SK-N-SH (cell line): ENCODE measurements around the gene ABCA4. TPM values are rescaled to one million over a fixed set of nuclear protein-coding genes. Genes with fewer than 3 reads are reported as not detected.

Experiments used
- CTCF ChIA-PET: fragments of 300-600, 350-600 bp; formaldehyde crosslinking; extraction: SDS; loops from one replicate; lab custom pipeline; 2021; lab: Yijun Ruan, JAX
- POLR2A ChIA-PET: fragments of 350-600 bp; sonication (Branson Sonifier 250); formaldehyde crosslinking; extraction: SDS; loops from one replicate; lab custom pipeline; 2020; ENCODE audit warnings: antibody characterized with exemption, inconsistent platforms; lab: Yijun Ruan, JAX
- DNase-seq: peaks from one replicate; pipeline ENCODE4 v3.0.0; 2012
- H2AFZ ChIP-seq: fragments of 200-600 bp; sonication (generic); 2 replicates; pipeline ENCODE4 v1.8.1; 2016; ENCODE audit warnings: antibody characterized with exemption, mild to moderate bottlenecking, low read depth
- H3F3A ChIP-seq: fragments of 200-600 bp; sonication (generic); replicated peaks from 2 replicates; pipeline ENCODE3; 2016; ENCODE audit warnings: antibody characterized with exemption, mild to moderate bottlenecking; ENCODE audit not compliant: insufficient read depth
- H3K27ac ChIP-seq, 2 experiments: fragments of 200-500 bp in 1 of 2; fragments of 200-600 bp in 1 of 2; sonication (Bioruptor generic) in 1 of 2; sonication (generic), shearing (Covaris generic) in 1 of 2; 2 replicates each; pipeline versions ENCODE4 v1.5.1 to v1.6.1; 2014 to 2016; ENCODE audit warnings: low read depth in 2 of 2, inconsistent platforms in 1 of 2, low read length in 1 of 2, mild to moderate bottlenecking in 1 of 2, mixed read lengths in 1 of 2
- H3K27me3 ChIP-seq: fragments of 200-600 bp; sonication (generic), shearing (Covaris generic); 2 replicates; pipeline ENCODE4 v1.6.1; 2016; ENCODE audit warnings: mixed run types; ENCODE audit not compliant: insufficient read depth
- H3K36me3 ChIP-seq, 2 experiments: fragments of 200-500 bp in 1 of 2; fragments of 200-600 bp in 1 of 2; sonication (Bioruptor generic) in 1 of 2; sonication (generic) in 1 of 2; replicated peaks in 1 of 2; 2 replicates each; pipeline versions ENCODE3 to v1.5.1; 2014 to 2016; ENCODE audit warnings: low read length in 1 of 2, mild to moderate bottlenecking in 1 of 2; ENCODE audit not compliant: insufficient read depth in 2 of 2, control insufficient read depth in 1 of 2
- H3K4me1 ChIP-seq, 2 experiments: fragments of 200-500 bp in 1 of 2; fragments of 200-600 bp in 1 of 2; sonication (Bioruptor generic) in 1 of 2; sonication (generic), shearing (Covaris generic) in 1 of 2; 2 replicates each; pipeline versions ENCODE4 v1.5.1 to v1.6.1; 2014 to 2016; ENCODE audit warnings: low read depth in 1 of 2, low read length in 1 of 2, mixed run types in 1 of 2; ENCODE audit not compliant: insufficient read depth in 2 of 2, control insufficient read depth in 1 of 2
- H3K4me2 ChIP-seq: fragments of 200-600 bp; sonication (generic), shearing (Covaris generic); 2 replicates; pipeline ENCODE4 v1.6.1; 2017; ENCODE audit warnings: mixed run types
- H3K4me3 ChIP-seq, 2 experiments: fragments of 200-500 bp in 1 of 2; fragments of 200-600 bp in 1 of 2; sonication (Bioruptor generic) in 1 of 2; sonication (generic), shearing (Covaris generic) in 1 of 2; 2 replicates each; pipeline versions ENCODE4 v1.5.1 to v1.8.1; 2014 to 2016; ENCODE audit warnings: low read depth in 2 of 2, inconsistent platforms in 1 of 2, low read length in 1 of 2, mild to moderate bottlenecking in 1 of 2, mixed read lengths in 1 of 2, moderate library complexity in 1 of 2
- H3K79me2 ChIP-seq: fragments of 200-600 bp; sonication (generic); 2 replicates; pipeline ENCODE4 v1.8.1; 2017; ENCODE audit warnings: mild to moderate bottlenecking; ENCODE audit not compliant: insufficient read depth
- H3K9ac ChIP-seq: fragments of 200-600 bp; sonication (generic); 2 replicates; pipeline ENCODE4 v1.6.1; 2017; ENCODE audit warnings: mixed run types
- H3K9me2 ChIP-seq: fragments of 200-600 bp; sonication (generic); 2 replicates; pipeline ENCODE4 v1.6.1; 2017; ENCODE audit warnings: mixed run types
- H3K9me3 ChIP-seq: fragments of 200-600 bp; sonication (generic); 2 replicates; pipeline ENCODE4 v1.6.1; 2017; ENCODE audit warnings: mixed run types, mild to moderate bottlenecking, moderate library complexity
- H4K20me1 ChIP-seq: fragments of 200-600 bp; sonication (generic); 2 replicates; pipeline ENCODE4 v1.6.1; 2017; ENCODE audit warnings: mild to moderate bottlenecking, mixed run types; ENCODE audit not compliant: insufficient read depth
- ELF1 ChIP-seq: IDR thresholded peaks from 2 replicates; pipeline ENCODE4 v1.4.0; 2012
- EP300 ChIP-seq, 2 experiments: IDR thresholded peaks; 2 replicates each; pipeline versions ENCODE4 v1.4.0 to v1.6.1; 2012; ENCODE audit warnings: borderline replicate concordance in 1 of 2, low read depth in 1 of 2, low read length in 1 of 2
- FOXJ3 ChIP-seq: sonication (generic); formaldehyde crosslinking; IDR thresholded peaks from 2 replicates; pipeline ENCODE4 v1.5.1; 2020; ENCODE audit warnings: mild to moderate bottlenecking, missing genetic modification reagents
- FOXM1 ChIP-seq: IDR thresholded peaks from 2 replicates; pipeline ENCODE4 v1.4.0; 2012; ENCODE audit warnings: low read depth, mild to moderate bottlenecking
- GABPA ChIP-seq: IDR thresholded peaks from 2 replicates; pipeline ENCODE4 v1.4.0; 2012; ENCODE audit warnings: low read depth, mild to moderate bottlenecking
- GATA2 ChIP-seq: sonication (generic); formaldehyde crosslinking; IDR thresholded peaks from 2 replicates; pipeline ENCODE4 v1.5.0; 2020; ENCODE audit warnings: mild to moderate bottlenecking, missing genetic modification reagents
- IRF3 ChIP-seq: fragments of 150-350 bp; IDR thresholded peaks from 2 replicates; pipeline ENCODE4 v1.6.1; 2016; ENCODE audit warnings: mild to moderate bottlenecking, low read depth, low read length
- JUND ChIP-seq: IDR thresholded peaks from 2 replicates; pipeline ENCODE4 v1.4.0; 2012
- MXI1 ChIP-seq: IDR thresholded peaks from 2 replicates; pipeline ENCODE4 v1.6.1; 2012; ENCODE audit warnings: mild to moderate bottlenecking, low read depth, low read length, improper control_type of control experiment
- NRF1 ChIP-seq: IDR thresholded peaks from 2 replicates; pipeline ENCODE4 v1.6.1; 2012; ENCODE audit warnings: low read depth, mild to moderate bottlenecking, low read length
- POLR2AphosphoS5 ChIP-seq: IDR thresholded peaks from 2 replicates; pipeline ENCODE4 v1.6.1; 2012; ENCODE audit warnings: low read depth, low read length
- RAD21 ChIP-seq: IDR thresholded peaks from 2 replicates; pipeline ENCODE4 v1.6.1; 2012; ENCODE audit warnings: mild to moderate bottlenecking, low read length
- RFX5 ChIP-seq: IDR thresholded peaks from 2 replicates; pipeline ENCODE4 v1.6.1; 2012; ENCODE audit warnings: mild to moderate bottlenecking, improper control_type of control experiment, low read length
- RXRA ChIP-seq: IDR thresholded peaks from 2 replicates; pipeline ENCODE4 v1.4.0; 2012; ENCODE audit warnings: low read depth, mild to moderate bottlenecking, borderline replicate concordance
- SMC3 ChIP-seq: IDR thresholded peaks from 2 replicates; pipeline ENCODE4 v1.6.1; 2012; ENCODE audit warnings: low read depth, low read length, improper control_type of control experiment
- TAF1 ChIP-seq: IDR thresholded peaks from 2 replicates; pipeline ENCODE4 v1.6.1; 2012; ENCODE audit warnings: low read depth, mild to moderate bottlenecking, low read length, moderate library complexity, borderline replicate concordance
- TEAD4 ChIP-seq: IDR thresholded peaks from 2 replicates; pipeline ENCODE4 v1.4.0; 2012; ENCODE audit warnings: mild to moderate bottlenecking, borderline replicate concordance; ENCODE audit not compliant: insufficient read depth
- USF1 ChIP-seq: IDR thresholded peaks from 2 replicates; pipeline ENCODE4 v1.4.0; 2012; ENCODE audit warnings: low read depth, borderline replicate concordance
- USF2 ChIP-seq: fragments of 150-350 bp; IDR thresholded peaks from 2 replicates; pipeline ENCODE4 v1.6.1; 2017; ENCODE audit warnings: antibody characterized with exemption, low read length, low read depth, borderline replicate concordance
- YY1 ChIP-seq: IDR thresholded peaks from 2 replicates; pipeline ENCODE4 v1.4.0; 2012; ENCODE audit warnings: low read depth, mild to moderate bottlenecking
- WGBS: methylation state at CpG from one replicate; pipeline ENCODE4 v1.1.6; 2017; ENCODE audit warnings: low lambda C conversion rate; 5-methylcytosine and 5-hydroxymethylcytosine counted together
- polyA plus RNA-seq, 3 experiments: library from polyadenylated mRNA; depleted of rRNA; stranded (reverse); fragments of >200 nt; gene quantifications; 2 replicates each; pipeline ENCODE4 v1.2.3, GENCODE V29; 2012

Gene ABCA4
- polyA plus RNA-seq, 1 of the 3 experiments (the other 2 are of a cell fraction) = 0.03 TPM

GRCh38 chr1:94096797-94097549, 24.0 kb downstream of the ABCA4 start:
- no peaks in the 10 kb centered on the region for H3K27me3 ChIP-seq
- H3K27ac ChIP-seq = no peak overlapping the region
- no peak for DNase-seq
- H3K4me1 ChIP-seq = peaks cover 6 to 25% of the 10 kb centered on the region in 2 experiments; a peak in 2 of 4 replicates
- H4K20me1 ChIP-seq = no peaks in the 10 kb centered on the region
- no peaks in the 10 kb centered on the region for H3K9me3 ChIP-seq
- H3K4me3 ChIP-seq = no peak overlapping the region
- H3F3A ChIP-seq = no peaks in the 10 kb centered on the region
- no peak overlapping the region for H2AFZ ChIP-seq
- WGBS = 95% methylated on average over 8 of the region's 10 CpGs
- H3K9me2 ChIP-seq = no peaks in the 10 kb centered on the region
- H3K79me2 ChIP-seq = no peaks in the 10 kb centered on the region
- no peak for TF ChIP-seq RXRA
- TF ChIP-seq YY1 = no peak
- no peak for TF ChIP-seq ELF1
- TF ChIP-seq FOXJ3 (CRISPR knock-in tag) = no peak
- no peak for TF ChIP-seq JUND
- no peak for TF ChIP-seq TEAD4
- TF ChIP-seq GABPA = no peak
- TF ChIP-seq FOXM1 = no peak
- TF ChIP-seq EP300 (IDR thresholded peaks at IDR 0.05; ENCODE audit: borderline replicate concordance in 1 of 2, low read depth in 1 of 2, low read length in 1 of 2) = no peak
- no peak for TF ChIP-seq RAD21
- TF ChIP-seq NRF1 = no peak
- no peak for TF ChIP-seq MXI1
- TF ChIP-seq, all 33 proteins: peak for 0
- CTCF ChIA-PET = interaction anchor here (0.9 kb wide), 1 partner anchor 141 kb away, joined by 4 read pairs; the partner anchor contains the start of gene ARHGAP29
- H3K36me3 ChIP-seq = no peaks in the 10 kb centered on the region
- H3K4me2 ChIP-seq = no peak overlapping the region
- POLR2A ChIA-PET = no interaction called here
- H3K9ac ChIP-seq = no peak overlapping the region

- H3F3A ChIP-seq = no peaks in the 10 kb centered on the region
- H3K4me3 ChIP-seq = no peak overlapping the region
- ChIA-PET POLR2A (no interaction called here), CTCF (interaction anchor here (1.1 to 1.7 kb wide), 2 partner anchors 34 to 144 kb away, joined by 4 to 6 read pairs; no protein-coding TSS in a partner anchor)
- no peaks in the 10 kb centered on the region for H3K27me3 ChIP-seq
- no peak overlapping the region for H3K27ac ChIP-seq
- no peak overlapping the region for H3K4me2 ChIP-seq
- no peak overlapping the region for H3K9ac ChIP-seq
- no peaks in the 10 kb centered on the region for H4K20me1 ChIP-seq
- H3K79me2 ChIP-seq = no peaks in the 10 kb centered on the region
- no peaks in the 10 kb centered on the region for H3K9me3 ChIP-seq
- H3K4me1 ChIP-seq = peaks cover 2 to 15% of the 10 kb centered on the region in 2 experiments; a peak in 2 of 4 replicates
- no peak overlapping the region for H2AFZ ChIP-seq
- 91% methylated on average over 13 of the region's 14 CpGs for WGBS
- no peak for DNase-seq
- no peaks in the 10 kb centered on the region for H3K36me3 ChIP-seq
- no peaks in the 10 kb centered on the region for H3K9me2 ChIP-seq
- no peak for TF ChIP-seq EP300 (IDR thresholded peaks at IDR 0.05; ENCODE audit: borderline replicate concordance in 1 of 2, low read depth in 1 of 2, low read length in 1 of 2)
- no peak for TF ChIP-seq JUND
- no peak for TF ChIP-seq SMC3
- TF ChIP-seq POLR2AphosphoS5 = no peak
- TF ChIP-seq TAF1 = no peak
- TF ChIP-seq IRF3 = no peak
- TF ChIP-seq USF1 = no peak
- no peak for TF ChIP-seq MXI1
- no peak for TF ChIP-seq RFX5
- no peak for TF ChIP-seq GATA2 (CRISPR knock-in tag)
- no peak for TF ChIP-seq FOXM1
- TF ChIP-seq USF2 = no peak
These were observed 25.0 kb downstream of the ABCA4 start for GRCh38 chr1:94095744-94096469.
